CD4-positive, alpha-beta T cell treated with Interferon gamma for 1 hour (primary cell): ENCODE results near the gene APBA3.
A peak's percentile ranks its signal among the peaks of the same experiment; 100 is the strongest.

Source experiments
- DNase-seq: peaks from one replicate; pipeline ENCODE4 v3.0.0-alpha.2; 2020

APBA3 gene

DNA sequence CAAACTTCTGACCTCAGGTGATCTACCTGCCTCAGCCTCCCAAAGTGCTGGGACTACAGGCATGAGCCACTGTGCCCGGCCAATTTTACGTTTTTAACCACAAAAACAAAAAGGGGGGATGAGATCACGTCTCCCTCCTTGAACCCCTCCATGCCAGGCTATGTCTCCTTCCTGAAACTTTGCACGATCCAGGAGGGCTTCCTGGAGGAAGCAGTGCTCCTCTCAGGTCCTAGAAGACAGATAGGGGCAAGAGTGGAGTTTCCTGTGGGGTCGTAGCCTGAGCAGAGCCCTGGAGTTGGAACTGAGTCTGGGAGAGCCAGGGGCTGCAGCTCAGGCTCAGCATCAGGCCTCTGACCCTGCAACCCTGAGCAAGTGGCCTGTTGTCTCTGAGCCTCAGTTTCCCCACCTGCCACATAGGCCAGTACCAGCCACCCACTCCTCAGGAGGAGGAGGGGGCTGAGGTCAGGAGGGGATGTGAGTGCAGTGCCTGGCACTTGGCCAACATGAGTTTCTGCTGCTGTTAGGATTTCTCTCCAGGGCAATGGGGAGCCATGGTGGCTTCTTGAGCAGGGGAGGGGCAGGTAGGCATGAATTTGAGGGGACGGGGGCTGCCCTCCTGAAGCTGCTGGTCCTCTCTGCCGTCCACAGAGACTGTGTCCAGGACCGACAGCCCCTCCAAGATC lies 16.0 kb downstream of the APBA3 start:
- DNase-seq, result no peak

- DNase-seq, result no peak
Measured at GRCh38 chr19:3743486-3743885, 18.0 kb downstream of the APBA3 start.

DNA sequence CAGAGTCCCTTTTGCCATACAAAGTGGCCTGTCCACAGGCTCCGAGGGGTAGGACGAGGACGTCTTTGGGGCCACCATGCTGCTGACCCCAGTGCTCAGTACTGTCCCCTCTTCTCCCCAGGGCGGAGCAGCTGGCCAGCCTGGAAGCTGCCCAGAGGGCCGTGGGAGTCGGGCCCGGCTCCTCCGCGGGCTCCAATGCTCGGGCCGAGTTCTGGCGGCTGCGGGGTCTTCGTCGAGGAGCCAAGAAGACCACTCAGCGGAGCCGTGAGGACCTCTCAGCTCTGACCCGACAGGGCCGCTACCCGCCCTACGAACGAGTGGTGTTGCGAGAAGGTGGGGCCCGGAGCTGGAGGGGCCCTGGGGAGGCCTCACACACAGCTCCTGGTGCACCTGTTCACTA lies 21.1 kb downstream of the APBA3 start:
- no peak for DNase-seq

DNA sequence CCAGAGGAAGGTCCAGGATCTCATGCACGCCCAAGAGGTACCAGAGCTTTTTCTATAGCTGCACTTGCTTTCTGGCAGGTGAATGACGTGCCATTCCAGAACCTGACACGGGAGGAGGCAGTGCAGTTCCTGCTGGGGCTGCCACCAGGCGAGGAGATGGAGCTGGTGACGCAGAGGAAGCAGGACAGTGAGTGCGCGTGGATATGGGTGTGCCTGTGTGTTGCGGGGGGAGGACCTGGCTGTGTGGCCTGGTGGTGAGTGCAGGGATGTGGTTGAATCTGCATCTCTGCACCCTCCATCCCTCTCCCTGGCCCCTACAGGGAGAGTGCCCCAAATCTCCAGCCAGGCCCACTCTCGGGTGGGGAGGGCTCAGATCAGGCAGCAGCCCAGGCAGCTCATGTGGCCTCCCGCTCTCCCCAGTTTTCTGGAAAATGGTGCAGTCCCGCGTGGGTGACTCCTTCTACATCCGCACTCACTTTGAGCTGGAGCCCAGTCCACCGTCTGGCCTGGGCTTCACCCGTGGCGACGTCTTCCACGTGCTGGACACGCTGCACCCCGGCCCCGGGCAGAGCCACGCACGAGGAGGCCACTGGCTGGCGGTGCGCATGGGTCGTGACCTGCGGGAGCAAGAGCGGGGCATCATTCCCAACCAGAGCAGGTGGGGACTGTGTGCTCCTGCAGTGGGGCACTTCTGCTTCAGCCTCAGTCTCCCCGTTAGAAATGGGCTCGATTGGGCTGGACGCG lies 22.8 kb downstream of the APBA3 start:
- DNase-seq, result no peak

DNA sequence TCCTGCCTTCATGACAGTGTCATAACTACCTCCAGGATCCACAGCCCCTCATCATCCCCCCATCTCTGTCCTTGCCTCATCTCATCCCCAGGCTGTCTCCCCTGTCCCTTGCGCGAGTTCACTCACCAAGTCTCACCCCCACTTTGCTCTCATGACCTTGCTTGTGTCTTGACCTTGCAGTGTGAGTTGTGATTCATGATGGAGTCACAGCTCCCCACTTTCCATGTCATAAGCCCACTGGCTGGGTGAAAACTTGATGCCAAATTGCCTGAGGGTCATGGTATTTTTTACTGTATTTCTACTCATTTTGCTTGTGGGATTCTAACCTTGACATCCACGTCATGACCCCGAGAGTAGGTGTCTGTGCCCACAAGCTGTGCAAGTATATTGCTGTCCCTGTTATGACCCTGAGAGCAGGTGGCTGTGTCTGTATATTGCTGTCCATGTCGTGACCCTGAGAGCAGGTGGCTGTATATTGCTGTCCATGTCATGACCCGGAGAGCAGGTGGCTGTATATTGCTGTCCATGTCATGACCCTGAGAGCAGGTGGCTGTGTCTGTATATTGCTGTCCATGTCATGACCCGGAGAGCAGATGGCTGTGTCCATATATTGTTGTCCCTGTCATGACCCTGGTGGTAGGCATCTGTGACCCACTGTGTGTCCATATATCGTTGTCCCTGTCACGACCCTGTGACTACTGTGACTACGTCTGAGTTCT lies 23.8 kb downstream of the APBA3 start:
- DNase-seq, result no peak

- DNase-seq, result no peak
Measured at GRCh38 chr19:3736106-3736724, 25.3 kb downstream of the APBA3 start.

DNA sequence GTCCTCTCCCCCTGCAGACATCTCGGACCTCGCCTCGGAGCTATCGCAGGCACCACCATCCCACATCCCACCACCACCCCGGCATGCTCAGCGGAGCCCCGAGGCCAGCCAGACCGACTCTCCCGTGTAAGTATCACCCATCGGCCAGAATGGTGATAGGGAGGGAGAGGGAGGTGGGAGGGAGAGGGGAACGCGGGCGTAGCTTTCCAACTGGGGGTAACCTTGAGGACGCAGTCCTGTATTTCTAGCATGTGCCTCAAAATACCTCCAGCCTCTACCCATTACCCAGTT lies 27.2 kb downstream of the APBA3 start:
- DNase-seq, result no peak

GRCh38 chr19:3733549-3734309 lies 27.8 kb downstream of the APBA3 start:
- DNase-seq, result no peak

DNA sequence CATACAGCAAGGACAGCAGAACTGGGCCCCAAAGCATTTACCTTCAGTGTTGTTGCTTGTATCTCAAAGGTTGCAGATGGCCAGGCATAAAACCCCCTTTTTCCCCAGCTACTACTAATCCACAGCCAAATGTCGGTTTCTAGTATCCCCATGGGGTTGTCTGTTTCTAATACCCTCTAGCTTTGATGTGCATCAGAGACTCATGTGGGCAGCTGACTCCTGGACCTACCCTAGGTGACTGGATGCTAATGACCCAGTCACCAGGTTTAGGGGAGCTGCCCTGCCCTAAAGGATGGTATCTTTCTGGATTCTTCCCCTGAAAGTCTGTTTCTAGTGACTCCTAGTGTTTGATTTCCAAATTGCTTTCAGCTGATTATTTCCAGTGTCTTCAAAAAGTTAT lies 29.4 kb downstream of the APBA3 start:
- no peak for DNase-seq

GRCh38 chr19:3730457-3730958 lies 31.0 kb downstream of the APBA3 start:
- DNase-seq, result no peak

DNA sequence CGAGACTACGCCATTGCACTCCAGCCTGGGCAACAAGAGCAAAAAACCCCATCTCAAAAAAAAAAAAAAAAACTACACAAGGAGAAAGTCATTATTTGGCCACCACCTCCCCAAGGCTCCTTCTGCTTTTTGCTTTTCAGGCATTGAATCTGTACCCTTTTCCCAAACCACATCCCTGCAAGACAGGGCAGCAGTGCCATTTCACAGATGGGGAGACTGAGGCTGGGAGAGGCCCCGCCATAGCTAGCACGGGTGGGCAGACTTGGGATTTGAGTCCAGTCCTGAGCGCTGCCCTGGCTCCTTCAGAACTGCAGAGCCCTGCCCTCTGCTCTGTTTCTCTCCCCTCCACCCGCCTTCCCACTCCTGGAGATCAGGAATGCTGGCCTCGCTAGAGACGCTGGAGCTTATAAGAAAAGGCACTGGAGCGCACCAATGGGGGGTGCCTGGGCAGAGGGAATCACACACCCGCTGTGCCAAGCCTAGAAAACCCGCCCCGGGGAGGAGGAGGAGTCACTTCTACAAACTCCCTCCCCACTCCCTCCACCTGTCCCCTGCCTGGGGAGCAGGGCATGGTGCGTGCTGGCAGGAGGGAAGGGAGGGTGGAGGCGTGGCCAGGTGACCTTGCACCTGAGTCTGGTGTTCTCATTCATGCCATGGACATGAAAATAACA lies 35.7 kb downstream of the APBA3 start:
- no peak for DNase-seq

DNA sequence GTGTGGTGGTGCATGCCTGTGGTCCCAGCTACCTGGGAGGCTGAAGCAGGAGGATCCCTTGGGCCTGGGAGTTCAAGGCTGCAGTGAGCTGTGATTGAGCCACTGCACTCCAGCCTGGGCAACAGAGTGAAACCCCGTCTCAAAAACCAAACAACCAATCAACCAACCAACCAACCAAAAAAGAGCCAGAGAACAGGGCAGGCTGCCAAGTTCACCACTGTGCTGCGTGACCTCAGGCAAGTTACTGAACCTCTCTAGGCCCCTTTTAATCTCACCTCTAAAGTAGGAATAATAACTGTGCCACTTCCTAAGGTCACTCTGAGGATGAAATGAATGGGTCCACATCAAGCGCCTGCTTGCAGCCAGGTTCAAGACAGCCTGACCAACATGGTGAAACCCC lies 36.4 kb downstream of the APBA3 start:
- DNase-seq, result no peak

GRCh38 chr19:3723883-3724282 lies 37.6 kb downstream of the APBA3 start:
- DNase-seq, result no peak

- no peak for DNase-seq
Measured at GRCh38 chr19:3723110-3723488, 38.4 kb downstream of the APBA3 start.

GRCh38 chr19:3722443-3723109 lies 38.9 kb downstream of the APBA3 start:
- DNase-seq, result no peak

- DNase-seq, result no peak
Measured at GRCh38 chr19:3721887-3722442, 39.5 kb downstream of the APBA3 start.

- DNase-seq, result peak; percentile 88
Measured at GRCh38 chr19:3721131-3721886, 40.2 kb downstream of the APBA3 start.

DNA sequence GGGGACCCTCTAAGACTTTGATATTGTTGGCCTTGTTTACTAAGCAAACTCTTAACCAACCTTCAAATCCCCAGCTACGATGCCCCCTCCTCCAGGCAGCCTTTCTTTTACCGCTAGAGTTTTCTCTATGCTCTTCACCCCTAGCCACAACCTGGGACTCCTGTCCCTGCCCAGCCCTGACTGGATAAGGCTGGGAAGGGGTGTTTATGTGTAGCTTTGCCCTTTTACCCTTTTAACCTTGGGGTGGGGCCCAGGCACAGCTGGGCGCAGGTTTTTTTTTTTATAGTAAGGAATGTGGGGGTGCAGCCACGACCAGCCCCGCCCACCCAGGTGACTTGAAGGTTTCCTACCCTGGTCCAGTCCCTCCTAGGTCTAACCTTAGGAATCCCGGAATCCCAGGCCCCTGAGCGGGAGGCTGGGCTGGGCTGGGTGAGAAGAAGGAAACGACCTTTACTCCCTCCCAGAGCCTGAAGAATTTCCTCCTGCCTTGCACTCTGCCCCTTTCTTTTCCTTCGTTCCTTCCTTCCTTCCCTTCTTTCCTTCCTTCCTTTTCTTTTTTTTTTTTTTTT lies 41.1 kb downstream of the APBA3 start:
- DNase-seq, result no peak

DNA sequence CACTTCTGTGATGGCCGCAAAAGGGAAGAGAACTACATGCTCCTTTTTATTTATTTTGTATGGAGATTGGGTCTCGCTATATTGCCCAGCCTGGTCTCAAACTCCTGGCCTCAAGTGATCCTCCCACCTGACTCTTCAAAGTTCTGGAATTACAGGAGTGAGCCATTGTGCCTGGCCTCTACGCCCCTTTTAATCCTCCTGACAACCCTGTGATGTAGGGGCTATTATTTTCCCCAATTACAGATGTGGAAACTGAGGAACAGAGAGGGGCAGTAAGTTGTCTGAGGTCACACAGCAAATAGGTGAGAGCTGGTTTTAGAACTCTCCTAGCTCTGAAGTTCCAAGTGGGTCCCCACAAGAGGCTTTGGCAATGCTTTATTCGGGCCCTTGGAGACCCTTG lies 41.6 kb downstream of the APBA3 start:
- no peak for DNase-seq

DNA sequence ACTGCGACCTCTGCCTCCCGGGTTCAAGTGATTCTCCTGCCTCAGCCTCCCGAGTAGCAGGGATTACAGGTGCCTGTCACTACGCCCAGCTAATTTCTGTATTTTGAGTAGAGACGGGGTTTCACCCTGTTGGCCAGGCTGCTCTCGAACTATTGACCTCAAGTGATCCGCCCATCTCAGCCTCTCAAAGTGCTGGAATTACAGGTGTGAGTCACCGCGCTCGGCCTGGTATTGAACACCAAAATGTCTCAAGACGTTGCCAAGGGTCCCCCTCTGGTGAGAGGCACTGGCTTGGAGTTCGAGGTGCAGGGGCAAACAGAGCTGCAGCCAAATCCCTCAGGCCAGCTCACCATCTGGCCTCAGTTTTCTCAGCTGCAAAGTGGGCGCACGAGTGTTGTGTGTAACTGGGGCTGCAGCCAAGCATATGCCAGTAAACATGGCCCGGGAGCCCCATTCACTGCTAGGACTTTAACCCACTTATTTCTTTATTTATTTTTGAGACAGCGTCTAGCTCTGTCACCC lies 45.3 kb downstream of the APBA3 start:
- no peak for DNase-seq
